ENCODE measurements around the gene SEPHS1.

DNA sequence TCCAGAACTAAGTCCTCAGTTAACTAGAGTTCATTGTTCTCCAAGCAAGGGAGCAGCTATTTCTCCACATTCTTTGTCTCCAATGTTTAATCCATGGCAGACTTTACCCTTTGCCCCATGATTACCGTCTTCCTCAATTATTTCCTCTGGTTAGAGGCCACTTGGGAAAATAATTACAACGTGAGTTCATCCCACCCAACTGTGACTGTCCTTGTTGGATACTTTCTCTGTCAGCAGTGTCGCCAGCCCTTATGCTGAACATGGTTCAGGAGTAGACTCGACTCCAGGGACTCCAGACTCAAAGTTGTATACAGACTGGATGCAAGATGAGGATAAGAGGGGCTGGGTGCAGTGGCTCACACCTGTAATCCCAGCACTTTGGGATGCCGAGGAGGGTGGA, 17.1 kb upstream of the SEPHS1 start:
- no peak for TF ChIP-seq EZH2 (IDR thresholded peaks at IDR 0.05; ENCODE audit: borderline replicate concordance, insufficient read depth, low read depth, low read length, poor library complexity, severe bottlenecking)
- TF ChIP-seq, protein P1, sequence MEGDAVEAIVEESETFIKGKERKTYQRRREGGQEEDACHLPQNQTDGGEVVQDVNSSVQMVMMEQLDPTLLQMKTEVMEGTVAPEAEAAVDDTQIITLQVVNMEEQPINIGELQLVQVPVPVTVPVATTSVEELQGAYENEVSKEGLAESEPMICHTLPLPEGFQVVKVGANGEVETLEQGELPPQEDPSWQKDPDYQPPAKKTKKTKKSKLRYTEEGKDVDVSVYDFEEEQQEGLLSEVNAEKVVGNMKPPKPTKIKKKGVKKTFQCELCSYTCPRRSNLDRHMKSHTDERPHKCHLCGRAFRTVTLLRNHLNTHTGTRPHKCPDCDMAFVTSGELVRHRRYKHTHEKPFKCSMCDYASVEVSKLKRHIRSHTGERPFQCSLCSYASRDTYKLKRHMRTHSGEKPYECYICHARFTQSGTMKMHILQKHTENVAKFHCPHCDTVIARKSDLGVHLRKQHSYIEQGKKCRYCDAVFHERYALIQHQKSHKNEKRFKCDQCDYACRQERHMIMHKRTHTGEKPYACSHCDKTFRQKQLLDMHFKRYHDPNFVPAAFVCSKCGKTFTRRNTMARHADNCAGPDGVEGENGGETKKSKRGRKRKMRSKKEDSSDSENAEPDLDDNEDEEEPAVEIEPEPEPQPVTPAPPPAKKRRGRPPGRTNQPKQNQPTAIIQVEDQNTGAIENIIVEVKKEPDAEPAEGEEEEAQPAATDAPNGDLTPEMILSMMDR (IDR thresholded peaks at IDR 0.05), result no peak
